T-helper 2 cell treated with Interferon-gamma antibody and Interleukin-4, amounts not matched to agents 100 ng/mL and 5 ng/mL, for 36 hours (primary cell): ENCODE measurements around the gene GABRA5. TPM values are rescaled to one million over a fixed set of nuclear protein-coding genes. Genes with fewer than 3 reads are reported as not detected.

Experiments
- intact Hi-C: fragments of 100-400 bp; cut with micrococcal nuclease; formaldehyde crosslinking; loops from one replicate; pipeline ENCODE4 v1.15.1; 2023
- total RNA-seq: library from RNA; stranded (reverse); gene quantifications from 2 replicates; pipeline ENCODE4 v1.2.3, GENCODE V29; 2022

Gene GABRA5
- total RNA-seq, 1 donor from 2014 or later = not detected

- intact Hi-C loops = no loop called here
These were observed 54.6 kb downstream of the GABRA5 start for GRCh38 chr15:26921433-26921832.

DNA sequence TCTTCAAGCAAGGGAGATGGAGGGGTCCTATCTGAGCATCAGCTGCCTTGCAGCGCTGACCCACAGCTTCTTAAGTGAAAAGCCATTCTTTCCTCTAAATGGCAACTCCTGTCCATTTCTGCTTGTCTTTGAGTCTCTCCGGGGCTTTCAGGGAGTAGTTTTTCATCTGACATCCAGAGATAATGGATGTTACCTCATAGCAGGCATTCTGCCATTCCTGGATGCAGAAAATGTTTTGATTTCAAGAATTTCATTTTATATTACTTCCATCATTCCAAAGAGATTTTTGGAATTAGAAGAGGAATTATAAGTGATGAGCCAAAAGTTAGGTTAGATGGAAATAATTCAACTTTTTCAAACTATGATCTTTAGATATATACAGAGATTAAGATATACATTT is 59.2 kb downstream of the GABRA5 start:
- intact Hi-C loops = no loop called here

DNA sequence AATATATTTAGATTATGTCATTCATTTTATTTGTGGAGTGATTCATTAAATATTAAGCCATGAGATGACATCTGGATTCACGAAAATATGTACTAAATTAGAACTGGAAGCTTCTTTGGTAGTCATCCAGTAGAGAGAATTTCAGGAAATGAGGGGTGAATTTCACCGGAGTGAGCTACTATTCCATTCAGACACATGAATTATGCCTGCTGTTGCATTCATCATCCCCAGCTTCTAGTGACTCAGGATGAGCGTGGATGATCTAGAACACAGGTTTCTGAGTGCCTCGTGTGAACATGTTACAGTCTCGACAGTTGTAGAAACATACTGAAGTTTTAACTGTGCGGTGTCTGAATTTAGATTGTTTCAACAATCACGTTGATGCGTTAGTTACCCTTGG is 61.2 kb downstream of the GABRA5 start:
- intact Hi-C loops = no loop called here

DNA sequence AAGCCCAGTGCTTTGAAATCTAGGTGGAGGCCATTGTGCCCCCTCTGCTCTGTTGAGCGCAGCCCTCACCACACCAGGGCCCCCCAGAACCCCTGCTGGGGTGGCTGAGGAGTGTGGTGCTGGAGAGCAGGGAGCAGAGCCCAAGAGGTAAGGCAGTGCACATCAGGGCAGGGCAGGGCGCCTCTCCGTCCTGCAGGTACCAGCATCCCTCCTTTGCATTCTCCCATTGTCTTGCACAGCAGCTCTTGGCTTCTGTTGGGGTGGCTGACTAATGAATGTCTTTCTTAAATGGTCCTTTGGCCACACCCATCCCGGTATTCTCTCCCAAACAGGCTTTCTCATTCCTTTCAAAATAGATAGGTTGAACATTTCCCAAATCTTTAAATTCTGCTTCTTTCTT is 62.7 kb downstream of the GABRA5 start:
- intact Hi-C loops = no loop called here

DNA sequence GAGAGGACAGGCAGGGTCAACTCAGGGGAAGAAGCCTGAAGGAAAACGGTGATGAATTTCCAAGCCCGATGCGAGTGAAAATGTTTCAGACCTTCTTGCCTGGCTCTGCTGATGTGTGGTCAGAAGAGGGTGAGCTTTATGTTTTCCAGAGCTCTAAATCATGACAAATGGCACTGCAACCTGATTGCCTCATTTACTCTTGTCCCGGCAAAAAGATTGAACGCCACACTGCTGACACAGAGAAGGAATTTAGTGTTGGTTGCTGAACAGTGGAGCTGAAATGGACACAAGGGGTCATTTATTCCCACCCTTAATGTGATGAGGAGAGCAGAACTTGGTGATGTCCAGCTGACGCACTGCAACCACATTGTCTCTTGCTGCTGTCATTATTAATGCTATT is 68.0 kb downstream of the GABRA5 start:
- intact Hi-C loops = no loop called here

- intact Hi-C loops = no loop called here
These were observed 68.5 kb downstream of the GABRA5 start for GRCh38 chr15:26935322-26935721.

- intact Hi-C loops = no loop called here
These were observed 69.6 kb downstream of the GABRA5 start for GRCh38 chr15:26936502-26936901.

- intact Hi-C loops = no loop called here
These were observed 70.3 kb downstream of the GABRA5 start for GRCh38 chr15:26937134-26937533.

DNA sequence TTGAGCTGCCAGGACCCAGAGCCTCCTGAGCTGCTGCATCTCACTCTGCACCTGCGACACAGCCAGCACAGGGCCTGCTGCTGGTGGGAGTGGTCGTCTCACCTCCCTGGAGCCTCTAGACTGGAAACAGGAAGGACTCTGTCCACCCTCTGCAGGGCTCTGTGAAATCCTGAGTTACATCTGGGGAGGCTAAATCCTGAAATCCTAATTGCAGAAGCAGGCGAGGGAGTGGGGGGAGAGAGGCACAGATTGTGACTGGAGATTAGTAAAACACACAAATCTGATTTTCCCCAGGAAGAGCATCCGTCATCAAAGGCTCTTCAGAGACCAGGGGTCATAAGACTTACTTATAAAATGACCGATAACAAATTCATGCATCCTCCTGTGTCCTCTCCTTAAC is 72.5 kb downstream of the GABRA5 start:
- intact Hi-C loops = no loop called here

DNA sequence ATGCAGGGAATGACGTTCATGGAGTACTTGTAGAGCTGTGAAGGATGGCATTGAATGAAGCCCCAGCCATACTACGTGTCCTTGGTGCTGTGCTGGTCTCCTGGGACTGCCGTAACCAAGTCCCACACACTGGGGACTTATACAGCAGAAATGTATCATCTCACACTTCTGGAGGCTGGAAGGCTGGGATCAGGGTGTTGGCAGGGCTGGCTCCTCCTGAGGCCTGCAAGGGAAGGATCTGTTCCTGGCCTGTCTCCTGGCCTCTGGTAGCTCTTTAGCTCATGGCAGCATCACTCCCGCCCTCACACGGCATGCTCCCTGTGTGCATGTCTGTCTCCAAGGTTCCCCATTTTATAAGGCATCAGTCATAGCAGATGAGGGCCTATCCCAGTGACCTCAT is 74.6 kb downstream of the GABRA5 start:
- intact Hi-C loops = no loop called here

- intact Hi-C loops = no loop called here
These were observed 77.0 kb downstream of the GABRA5 start for GRCh38 chr15:26943866-26944265.

GRCh38 chr15:26945046-26945445 is 78.2 kb downstream of the GABRA5 start:
- intact Hi-C loops = no loop called here

- intact Hi-C loops = no loop called here
These were observed 83.1 kb downstream of the GABRA5 start for GRCh38 chr15:26950001-26950400.

GRCh38 chr15:26954403-26954802 is 87.5 kb downstream of the GABRA5 start:
- intact Hi-C loops = no loop called here

- intact Hi-C loops = no loop called here
These were observed 100.9 kb downstream of the GABRA5 start for GRCh38 chr15:26967719-26968269.

DNA sequence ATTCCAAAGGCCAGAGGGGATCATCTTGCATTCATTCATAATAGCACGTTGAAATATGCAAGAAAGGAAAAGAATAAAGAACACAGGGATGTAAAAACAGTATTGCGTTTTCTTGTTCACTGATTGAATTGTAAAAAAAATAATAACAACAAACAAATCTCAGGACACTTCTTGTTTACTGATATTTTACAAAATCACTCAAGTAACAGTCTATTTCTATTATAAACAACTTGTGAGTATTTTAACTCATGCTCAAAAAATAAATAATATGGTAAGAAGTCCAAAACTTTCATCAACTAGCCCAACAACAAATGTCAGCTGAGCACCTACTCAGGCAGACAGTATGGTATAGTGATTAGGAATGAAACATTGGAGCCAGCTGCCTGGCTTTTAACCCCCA is 101.9 kb downstream of the GABRA5 start:
- intact Hi-C loops = no loop called here

DNA sequence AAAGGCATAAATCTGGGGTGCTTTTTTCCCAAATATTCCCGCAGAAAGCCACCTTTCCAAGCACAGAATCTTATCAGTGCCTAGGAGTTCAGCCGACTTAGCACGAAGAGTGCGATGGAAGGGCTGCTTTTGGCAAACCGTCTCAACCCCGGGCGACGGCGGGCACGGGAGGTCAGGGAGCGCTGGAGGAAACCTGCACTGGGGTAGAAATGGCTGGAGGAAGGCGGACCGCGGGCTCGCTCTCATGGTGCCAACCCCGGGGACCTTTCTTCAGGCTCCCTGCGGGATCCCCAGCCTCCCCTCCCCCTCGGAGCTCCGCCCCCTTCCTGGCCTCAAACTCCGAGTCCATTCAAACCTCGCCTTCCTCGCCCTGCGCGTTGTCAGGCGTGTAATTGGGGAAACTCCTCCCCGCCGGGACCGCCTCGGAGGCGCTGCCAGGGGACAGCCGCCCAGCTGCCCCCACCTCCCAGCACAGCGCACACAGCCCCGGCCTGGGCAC is 103.9 kb downstream of the GABRA5 start, which contains the start of gene GABRG3:
GABRG3 (plus strand) TSS at position 470 of the 499 bp plus-strand sequence.
- intact Hi-C loops = no loop called here

DNA sequence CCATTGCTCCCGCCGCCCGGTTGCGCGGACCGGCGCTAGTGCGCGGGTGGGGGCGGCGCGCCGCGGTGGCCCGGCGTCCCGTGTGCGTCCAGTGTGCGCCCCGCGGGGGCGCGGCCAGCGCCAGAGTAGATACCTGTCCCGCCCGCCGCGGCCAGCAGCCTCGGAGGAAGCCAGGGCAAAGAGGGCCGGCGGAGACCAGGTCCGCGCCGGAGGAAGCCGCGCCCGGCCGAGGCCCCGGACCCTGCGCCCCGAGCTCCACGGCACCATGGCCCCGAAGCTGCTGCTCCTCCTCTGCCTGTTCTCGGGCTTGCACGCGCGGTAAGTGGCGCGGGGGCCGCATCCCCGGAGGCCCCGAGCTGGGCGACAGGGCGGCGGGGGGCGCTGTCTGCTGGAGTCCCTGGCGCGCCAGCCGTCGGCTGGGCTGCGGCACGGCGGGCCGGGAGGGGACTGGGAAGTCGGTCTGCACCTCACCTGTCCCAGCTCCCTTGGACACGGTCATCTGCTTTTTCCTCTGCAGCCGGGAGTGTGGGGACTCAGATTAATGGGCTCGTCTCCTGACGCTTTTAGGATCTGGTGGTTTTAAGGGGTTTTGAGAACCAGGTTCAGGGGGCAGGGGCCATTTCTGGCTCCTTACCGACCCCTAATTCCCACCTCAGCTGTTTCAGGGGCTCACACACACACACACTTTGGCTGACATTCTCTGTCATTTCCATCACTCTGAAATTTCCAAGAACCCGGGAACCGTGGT is 104.6 kb downstream of the GABRA5 start:
- intact Hi-C loops = no loop called here

DNA sequence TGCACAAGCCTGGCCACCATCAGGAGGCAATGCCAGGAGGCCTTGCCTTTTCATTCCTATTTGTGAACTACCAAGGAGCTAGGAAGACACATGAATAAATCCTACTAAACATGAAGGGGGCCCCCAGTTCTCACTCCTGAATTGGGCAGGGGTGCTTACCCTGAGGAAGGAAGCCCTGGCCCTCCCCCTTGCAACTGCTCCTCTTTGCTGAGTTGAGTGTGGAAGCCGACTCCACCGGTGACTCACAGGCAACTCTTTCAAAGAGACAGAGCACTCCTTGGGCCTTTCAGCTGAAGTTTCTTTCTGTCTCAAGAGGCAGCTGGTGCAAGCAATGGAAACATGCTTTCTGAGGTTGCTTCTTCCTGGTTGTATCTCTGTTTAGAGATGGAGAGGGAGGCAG is 105.8 kb downstream of the GABRA5 start:
- intact Hi-C loops = no loop called here

GRCh38 chr15:26974120-26974780 is 107.4 kb downstream of the GABRA5 start:
- intact Hi-C loops = no loop called here

- intact Hi-C loops = no loop called here
These were observed 114.6 kb downstream of the GABRA5 start for GRCh38 chr15:26981492-26981891.

DNA sequence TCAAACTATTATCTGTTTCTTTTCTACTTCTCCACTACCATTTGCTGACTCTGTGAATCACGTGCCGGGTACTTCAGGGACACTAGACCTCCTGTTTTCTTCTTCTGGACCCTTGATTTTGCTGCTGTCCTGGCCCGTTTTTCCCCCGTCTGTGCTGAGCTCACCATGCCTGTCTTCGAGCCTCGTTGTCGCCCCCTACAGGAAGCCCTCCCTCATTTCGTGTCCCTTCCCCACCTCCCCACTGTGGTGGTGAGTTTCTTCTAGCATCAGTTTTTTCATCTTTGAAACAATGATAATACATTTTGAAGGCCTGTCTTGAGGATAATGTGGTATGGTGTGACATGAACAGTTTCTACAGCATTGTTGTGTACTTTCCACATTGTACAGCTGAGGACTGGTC is 117.0 kb downstream of the GABRA5 start:
- intact Hi-C loops = no loop called here

DNA sequence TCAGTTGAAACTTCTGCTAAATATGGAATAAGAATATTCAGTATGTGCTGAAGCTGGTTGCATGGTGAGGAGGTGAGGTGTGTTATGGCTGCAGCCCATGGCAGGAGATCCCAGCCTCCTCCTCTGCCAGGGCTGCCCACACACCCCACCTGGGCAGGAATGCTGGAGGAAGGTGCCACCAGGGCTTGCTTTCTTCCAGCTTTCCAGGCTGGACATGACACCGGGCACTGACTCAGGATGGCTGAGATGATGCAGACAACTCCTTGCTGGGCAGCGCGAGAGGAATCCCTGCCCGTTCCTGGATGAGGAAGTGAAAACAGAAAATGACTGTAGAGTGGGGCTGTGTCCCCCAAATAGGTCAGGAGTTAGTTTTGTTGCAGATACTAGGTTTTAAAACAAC is 118.2 kb downstream of the GABRA5 start:
- intact Hi-C loops = no loop called here
